ENCODE measurements around the gene FASTK. TPM values are rescaled to one million over a fixed set of nuclear protein-coding genes. Genes with fewer than 3 reads are reported as not detected.

The FASTK gene
- total RNA-seq, 1 experiment from 2014 or later, result 86.4 TPM

- RAD21 ChIA-PET (ENCODE audit: low non-redundant PET in 1 of 2, low total read pairs in 2 of 2, uncharacterized antibody in 2 of 2, unreplicated experiment in 2 of 2), result no interaction called here
- DNase-seq (ENCODE audit: low read depth, low spot score) (no peak), ATAC-seq (no peak)
- H3K36me3 ChIP-seq (ENCODE audit: control insufficient read depth in 1 of 2, insufficient read depth in 2 of 2, low read length in 2 of 2), result peaks cover 18 to 25% of the 10 kb centered on the region in 2 experiments; a peak in 3 of 4 replicates
- no peaks in the 10 kb centered on the region for H3K9me2 ChIP-seq (ENCODE audit: insufficient read depth)
- POLR2A ChIA-PET, result no interaction called here
- H3K27ac ChIP-seq (ENCODE audit: low read depth, low read length), result no peak overlapping the region
- TF ChIP-seq TCF7L2 (IDR thresholded peaks at IDR 0.05; ENCODE audit: borderline replicate concordance, extremely low read depth, insufficient read depth, insufficient read length) (no peak), CTCF (IDR thresholded peaks at IDR 0.05 in 2 of 3, conservative IDR thresholded peaks at IDR 0.05 in 1 of 3; ENCODE audit: borderline replicate concordance in 1 of 3, insufficient read depth in 1 of 3, low read depth in 2 of 3, low read length in 2 of 3) (no peak), POLR2A (IDR thresholded peaks at IDR 0.05; ENCODE audit: borderline replicate concordance, extremely low read depth, insufficient read depth, insufficient read length) (no peak), ZNF274 (IDR thresholded peaks at IDR 0.05; ENCODE audit: low read depth, low read length) (no peak), CBX3 (IDR thresholded peaks at IDR 0.05; ENCODE audit: low read depth) (no peak), RAD21 (IDR thresholded peaks at IDR 0.05; ENCODE audit: low read depth) (no peak), ZFX (IDR thresholded peaks at IDR 0.05) (no peak), FOSL1 (IDR thresholded peaks at IDR 0.05; ENCODE audit: low read depth) (no peak), YY1 (IDR thresholded peaks at IDR 0.05; ENCODE audit: extremely low read depth, insufficient replicate concordance, low read depth, low read length) (no peak), SRF (IDR thresholded peaks at IDR 0.05; ENCODE audit: low read depth) (no peak), EGR1 (IDR thresholded peaks at IDR 0.05; ENCODE audit: low read depth) (no peak), ZBTB33 (IDR thresholded peaks at IDR 0.05; ENCODE audit: extremely low read depth, insufficient replicate concordance, low read length) (no peak), ELF1 (IDR thresholded peaks at IDR 0.05; ENCODE audit: borderline replicate concordance, low read depth) (no peak), POLR2AphosphoS5 (IDR thresholded peaks at IDR 0.05; ENCODE audit: low read depth, low read length) (no peak), EZH2phosphoT487 (IDR thresholded peaks at IDR 0.05; ENCODE audit: borderline replicate concordance) (no peak), CEBPB (IDR thresholded peaks at IDR 0.05; ENCODE audit: low read depth) (no peak)
- no peaks in the 10 kb centered on the region for H4K20me1 ChIP-seq (ENCODE audit: insufficient read depth)
- intact Hi-C loops (cut with micrococcal nuclease), result loop anchor here (1.0 to 10.0 kb wide), 3 partner anchors 47 to 178 kb away; partner anchors contain the start of gene SMARCD3
- H3K9me3 ChIP-seq (ENCODE audit: control insufficient read depth in 1 of 2, insufficient read depth in 1 of 2, low read depth in 1 of 2, low read length in 2 of 2), result no peaks in the 10 kb centered on the region
- CTCF ChIA-PET, result interaction anchor here (1.3 to 1.4 kb wide), 6 partner anchors 15 to 162 kb away, joined by 3 to 8 read pairs (median 4); partner anchors contain the start of genes ABCF2 and FASTK
- no peak overlapping the region for H3K4me3 ChIP-seq (replicated peaks in 1 of 2; ENCODE audit: low read depth in 1 of 2, low read length in 2 of 2)
- peaks cover 0 to 8% of the 10 kb centered on the region in 2 experiments; a peak in 1 of 4 replicates for H3K4me1 ChIP-seq (ENCODE audit: control insufficient read depth in 1 of 2, insufficient read depth in 2 of 2, low read length in 2 of 2)
- BruUV-seq (replicated peaks), result no TSS peak
- H2AFZ ChIP-seq (ENCODE audit: low read depth, low read length, poor library complexity, severe bottlenecking), result no peak overlapping the region
- H3K27me3 ChIP-seq (ENCODE audit: insufficient read depth, low read length), result no peaks in the 10 kb centered on the region
- H3K9ac ChIP-seq (ENCODE audit: low read length), result no peak overlapping the region
- H3K4me2 ChIP-seq (ENCODE audit: low read length), result no peak overlapping the region
- peaks cover 6% of the 10 kb centered on the region; the same call in 1 of the 2 replicates for H3K79me2 ChIP-seq (ENCODE audit: insufficient read depth, low read length)
These were observed 44.3 kb upstream of the FASTK start for GRCh38 chr7:151124899-151125399.

All from HCT116 (cell line).